ENCODE data around the gene CAPN5.

The CAPN5 gene

DNA sequence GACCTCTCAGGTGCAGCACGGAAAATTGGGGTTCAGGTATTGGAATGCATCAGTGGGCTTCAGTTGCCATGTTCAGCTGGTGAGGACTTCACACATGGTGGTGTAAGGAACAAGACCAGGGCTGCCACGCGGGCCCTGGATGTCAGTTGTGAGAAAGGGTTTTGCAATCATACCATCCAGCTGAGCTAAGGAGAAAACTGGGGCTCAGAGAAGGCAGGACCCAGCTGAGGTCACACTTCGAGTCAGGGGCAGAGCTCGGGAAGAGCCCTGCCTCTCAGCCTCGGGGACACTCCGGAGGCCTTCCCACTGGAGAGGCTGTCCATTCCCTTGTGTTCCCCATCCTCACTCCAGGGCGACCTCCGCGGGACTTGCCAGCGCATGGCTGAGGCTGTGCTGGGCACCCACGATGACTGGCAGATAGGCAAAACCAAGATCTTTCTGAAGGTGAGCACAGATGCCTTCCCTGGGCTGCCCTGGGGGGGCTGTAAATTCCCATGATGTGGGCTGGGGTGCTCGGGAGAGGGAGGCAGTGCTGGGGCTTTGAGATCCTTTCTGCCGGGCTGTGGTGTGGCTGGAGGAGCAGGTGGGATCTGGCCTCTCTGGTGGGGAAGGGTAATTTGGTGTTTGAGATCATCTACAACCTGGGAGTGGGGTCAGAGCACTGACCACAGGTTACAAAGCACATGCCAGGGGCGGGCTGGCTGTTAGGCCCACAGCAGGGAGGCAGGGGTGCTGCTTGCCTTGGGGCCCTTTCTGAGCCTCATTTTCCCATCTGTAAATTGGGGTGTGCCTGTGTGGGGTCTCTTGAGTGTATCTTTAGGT, 108.5 kb downstream of the CAPN5 start:
- Histone ChIP-seq H3K27me3 (ENCODE audit: insufficient read depth, insufficient read length) (no peaks in the 10 kb centered on the region), H3K4me3 (ENCODE audit: insufficient read length, low read depth) (no peak overlapping the region), H3K9ac (ENCODE audit: insufficient read length, low read depth) (no peak overlapping the region), H3K36me3 (ENCODE audit: insufficient read depth, insufficient read length, low read length) (no peaks in the 10 kb centered on the region), H3K9me3 (ENCODE audit: insufficient read depth, low read length) (no peaks in the 10 kb centered on the region), H3K4me1 (ENCODE audit: insufficient read depth, insufficient read length) (peaks cover 36% of the 10 kb centered on the region)
- DNase-seq (ENCODE audit: low read depth, low spot score) = no peak
- TF ChIP-seq ZNF274 (IDR thresholded peaks at IDR 0.05; ENCODE audit: low read depth, low read length) = no peak
- TF ChIP-seq YY1 (IDR thresholded peaks at IDR 0.05; ENCODE audit: insufficient read depth, insufficient read length) = no peak
- no peak for TF ChIP-seq SUZ12 (IDR thresholded peaks at IDR 0.05; ENCODE audit: extremely low read depth, insufficient read depth, insufficient read length)
